HG02798 (cell line): ENCODE data around the gene NFIX.

ENCODE experiments used
- ATAC-seq: cut with Tn5 transposase; IDR thresholded peaks from one replicate; pipeline ENCODE4 v1.9.1; 2021; ENCODE audit warnings: mild to moderate bottlenecking; ENCODE audit not compliant: unreplicated experiment, poor library complexity

Gene NFIX

DNA sequence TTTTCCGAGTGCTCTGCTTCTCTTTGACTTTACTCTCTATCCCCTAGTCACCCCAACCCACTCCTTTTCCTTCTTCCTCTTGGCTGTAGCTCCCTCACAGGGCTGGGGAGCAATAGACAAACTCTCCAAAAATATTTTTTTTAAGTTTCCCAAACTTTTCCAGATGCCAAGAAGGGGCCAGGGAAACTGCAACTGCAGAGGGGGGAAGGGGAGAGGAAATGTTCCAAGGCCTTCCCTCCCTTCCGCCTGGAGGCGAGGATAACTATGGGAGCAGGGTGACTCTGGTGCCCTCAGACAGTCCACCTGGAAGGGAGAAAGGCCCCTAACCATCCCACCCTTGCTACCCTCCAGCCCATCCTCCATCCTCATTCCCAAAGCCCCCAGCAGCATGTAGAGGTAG is 58.0 kb downstream of the NFIX start:
- ATAC-seq, result no peak

DNA sequence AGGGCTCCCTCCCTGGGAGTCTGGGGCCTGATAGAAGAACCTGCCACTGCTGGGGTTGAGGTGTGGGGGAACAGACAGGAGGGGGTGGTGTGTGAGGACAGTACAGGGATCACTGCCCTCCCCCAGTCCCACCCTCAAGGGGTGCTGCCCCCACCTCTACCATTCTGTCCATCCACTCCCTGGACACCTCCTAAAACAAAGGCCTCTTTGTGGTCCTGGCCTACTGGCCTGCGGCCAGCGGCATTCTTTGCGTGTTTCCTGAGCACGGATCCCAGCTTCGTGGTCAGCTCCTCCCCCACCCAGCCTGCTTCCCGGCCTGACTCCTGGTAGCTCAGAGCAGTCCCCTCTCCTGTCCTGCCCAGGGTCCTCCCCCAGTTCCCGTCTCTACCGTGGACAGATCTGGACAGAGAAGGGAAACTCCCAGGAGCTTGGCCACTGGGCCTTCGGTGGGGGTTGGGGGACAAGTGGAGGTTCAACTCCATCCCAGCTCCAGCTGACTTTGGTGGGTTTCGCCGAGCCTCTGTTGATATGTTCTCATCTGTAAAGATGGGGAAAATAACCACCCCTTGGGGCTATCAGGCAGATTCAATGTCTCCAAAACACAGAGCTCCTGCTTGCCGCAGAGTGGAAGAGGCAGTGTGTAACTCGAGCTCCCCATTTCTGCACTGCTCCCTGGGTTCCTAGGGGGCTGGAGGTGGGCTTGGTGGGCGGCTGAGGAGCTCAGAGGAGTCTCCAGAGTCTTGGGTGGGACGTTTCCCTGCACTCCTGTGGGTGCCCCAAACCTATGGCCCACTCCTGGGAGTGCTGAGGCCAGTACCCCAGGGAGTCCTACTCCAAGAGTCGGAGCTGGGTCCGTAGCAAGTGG is 58.7 kb downstream of the NFIX start:
- no peak for ATAC-seq

DNA sequence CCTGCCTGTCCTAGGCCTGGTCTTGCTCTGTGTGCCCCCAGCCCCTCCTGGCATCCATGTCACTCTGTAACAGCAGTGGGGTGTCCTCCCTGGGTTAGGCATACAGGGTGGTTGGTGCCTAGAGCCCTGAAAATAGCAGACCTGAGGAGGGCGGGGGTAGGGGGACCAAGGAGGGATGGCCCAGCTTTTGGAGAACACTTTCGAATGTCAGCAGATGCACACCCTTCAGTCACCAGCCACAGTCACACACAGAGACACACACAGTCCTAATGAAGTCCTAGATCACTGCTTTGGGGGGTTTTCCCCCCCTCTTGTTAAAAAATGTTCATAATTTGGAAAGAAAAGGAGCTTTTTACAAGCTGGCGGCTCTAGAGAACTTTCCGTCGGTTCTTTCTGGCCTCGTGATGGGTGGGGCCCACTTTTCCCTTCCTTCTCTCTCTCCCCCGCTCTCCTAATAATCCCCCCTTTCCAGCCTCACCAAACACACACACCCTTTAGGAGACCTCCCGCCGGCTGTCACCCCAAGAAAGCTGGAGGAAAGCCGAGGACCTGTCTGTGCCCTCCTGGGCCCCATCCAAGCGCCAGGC is 59.4 kb downstream of the NFIX start:
- no peak for ATAC-seq

DNA sequence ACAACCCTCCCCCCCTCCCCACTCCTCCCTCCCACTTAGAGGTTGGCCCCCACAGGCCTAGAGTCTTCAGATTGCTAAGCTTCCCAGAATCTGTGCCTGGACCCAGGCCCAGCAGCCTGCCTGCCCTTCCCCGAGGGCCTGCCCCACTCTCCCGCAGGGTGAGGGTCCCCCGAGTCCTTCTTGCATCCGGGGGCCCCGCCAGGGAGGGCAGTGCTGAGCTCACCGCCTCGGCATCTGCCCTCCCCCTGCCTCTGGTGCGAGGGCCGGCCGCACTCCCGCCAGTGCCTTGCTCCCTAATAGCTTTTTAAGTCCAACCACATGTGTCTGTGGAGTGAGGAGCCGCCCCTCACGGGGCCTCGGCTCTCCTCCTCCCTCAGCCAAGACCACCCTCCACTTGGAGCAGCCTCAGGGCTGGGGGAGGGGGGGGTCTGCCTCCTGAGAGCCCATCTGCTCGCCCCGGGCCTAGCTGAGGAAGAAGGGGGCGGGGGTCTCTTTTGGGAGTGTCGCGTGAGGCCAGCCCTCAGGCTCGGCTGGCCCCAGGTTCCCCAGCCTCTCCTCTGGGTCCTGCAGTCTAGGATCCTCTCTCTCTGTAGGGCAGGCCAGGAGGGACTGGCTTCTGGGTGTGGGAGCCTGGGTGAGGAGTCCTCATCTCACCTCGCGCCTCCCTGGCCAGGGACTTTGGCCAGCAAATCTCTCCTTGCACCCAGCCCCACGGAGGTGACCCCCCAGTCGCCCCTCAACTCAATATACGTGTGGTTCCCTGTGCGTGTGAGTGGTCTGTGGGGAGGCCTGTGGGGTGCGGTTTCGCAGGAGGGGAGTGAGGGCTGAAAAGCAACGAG is 60.2 kb downstream of the NFIX start:
- ATAC-seq, result no peak

DNA sequence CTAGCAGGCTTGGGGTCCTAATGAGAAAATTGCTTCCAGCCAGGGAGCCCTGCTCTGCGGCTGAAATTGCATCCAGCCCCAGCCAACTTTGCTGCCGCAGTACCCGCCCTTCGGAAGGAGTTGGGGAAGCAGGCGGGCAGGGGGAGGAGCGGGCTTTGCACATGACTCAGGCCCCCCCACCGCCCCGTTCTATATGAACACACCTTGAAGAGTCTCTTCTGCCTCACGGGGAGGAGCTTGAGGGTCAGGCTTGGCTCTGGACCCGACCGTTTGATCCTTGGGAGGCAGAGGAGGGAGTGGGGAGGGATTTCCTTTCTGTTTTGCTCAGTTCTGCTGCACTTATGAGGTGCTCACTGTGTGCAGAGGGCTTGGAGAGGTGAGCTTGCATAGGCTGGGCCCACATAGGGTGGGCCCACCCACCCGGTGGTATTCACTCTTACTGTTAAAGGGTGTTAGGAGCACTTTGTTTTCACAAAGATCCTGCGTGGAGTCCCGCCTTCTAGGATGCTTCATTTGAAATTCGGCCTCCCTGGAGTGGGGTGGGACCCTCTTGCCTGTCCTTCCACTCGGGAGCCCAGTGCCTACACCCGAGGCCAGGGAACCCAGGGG is 60.9 kb downstream of the NFIX start:
- ATAC-seq, result no peak

DNA sequence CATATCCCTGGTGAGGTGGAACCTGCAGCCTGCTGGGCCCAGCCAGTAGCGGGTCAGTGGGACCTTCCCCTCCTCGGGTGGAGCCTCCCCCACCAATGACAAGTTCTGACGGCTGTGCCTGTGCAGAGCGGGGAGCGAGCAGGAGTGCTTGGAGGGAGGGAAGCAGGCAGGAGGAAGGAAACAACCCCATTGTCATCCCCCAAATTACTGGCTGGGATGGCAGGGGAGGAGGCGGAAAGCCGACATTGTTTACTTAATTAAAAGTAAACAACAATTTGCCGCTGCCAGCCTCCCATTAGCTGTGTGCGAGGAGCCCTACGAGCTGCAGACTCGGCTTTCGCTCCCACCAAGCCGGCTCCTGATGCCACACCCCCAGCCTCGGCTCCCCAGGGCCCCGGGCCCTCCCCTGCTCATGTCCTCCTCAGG is 61.9 kb downstream of the NFIX start:
- no peak for ATAC-seq

DNA sequence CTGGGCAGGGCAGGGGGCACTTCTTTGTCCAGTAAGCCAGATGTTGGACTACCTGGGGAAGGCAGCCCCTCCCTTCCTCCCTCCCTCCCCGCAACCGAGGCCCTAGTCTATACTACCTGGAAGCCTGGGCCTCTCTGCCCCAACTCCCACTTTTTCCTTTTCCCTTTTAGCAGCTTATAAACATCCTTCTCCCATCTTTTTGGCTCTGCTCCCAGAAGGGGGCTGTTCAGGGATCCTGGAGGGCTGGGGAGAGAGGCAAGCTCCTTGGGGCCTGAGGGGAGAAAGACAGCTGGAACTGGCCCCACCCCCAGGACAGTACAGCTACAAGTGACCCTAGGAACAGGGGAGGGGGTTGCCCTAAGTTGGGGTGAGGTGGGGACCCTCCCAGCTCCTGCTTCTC is 62.5 kb downstream of the NFIX start:
- ATAC-seq, result no peak

DNA sequence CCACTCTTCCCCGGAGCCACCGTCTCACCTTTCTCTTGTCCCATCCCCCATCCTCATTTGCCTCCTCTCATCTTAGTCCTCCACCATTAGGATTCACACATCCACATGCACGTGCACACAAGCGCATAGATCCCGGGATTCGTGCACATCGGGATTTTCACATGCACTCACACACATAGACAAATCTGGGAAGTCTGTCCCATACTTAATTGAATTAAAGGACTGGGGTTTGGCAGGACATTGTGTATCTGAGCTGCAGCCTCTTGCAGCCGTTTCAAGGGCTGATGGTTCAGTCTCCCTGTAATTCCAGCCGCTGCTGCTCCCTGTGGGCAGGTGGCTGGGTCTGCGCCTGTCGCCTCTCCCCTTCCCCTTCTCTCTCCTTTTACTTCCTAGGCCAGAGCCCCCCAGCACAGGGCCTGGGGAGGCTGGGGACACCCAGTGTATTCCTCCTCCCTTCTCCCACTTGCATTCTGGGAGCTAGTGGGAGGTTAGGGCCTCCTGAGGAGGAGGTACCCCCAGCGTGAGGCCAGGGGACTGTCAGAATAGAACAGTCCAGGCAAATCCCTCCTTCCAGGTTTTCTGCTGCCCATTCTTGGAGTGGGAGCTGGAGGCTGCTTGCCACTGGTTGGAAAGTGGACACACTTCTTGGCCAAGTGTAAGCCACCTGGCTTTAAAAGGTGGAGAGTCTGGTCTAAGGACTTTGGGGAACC is 63.8 kb downstream of the NFIX start:
- ATAC-seq, result no peak

DNA sequence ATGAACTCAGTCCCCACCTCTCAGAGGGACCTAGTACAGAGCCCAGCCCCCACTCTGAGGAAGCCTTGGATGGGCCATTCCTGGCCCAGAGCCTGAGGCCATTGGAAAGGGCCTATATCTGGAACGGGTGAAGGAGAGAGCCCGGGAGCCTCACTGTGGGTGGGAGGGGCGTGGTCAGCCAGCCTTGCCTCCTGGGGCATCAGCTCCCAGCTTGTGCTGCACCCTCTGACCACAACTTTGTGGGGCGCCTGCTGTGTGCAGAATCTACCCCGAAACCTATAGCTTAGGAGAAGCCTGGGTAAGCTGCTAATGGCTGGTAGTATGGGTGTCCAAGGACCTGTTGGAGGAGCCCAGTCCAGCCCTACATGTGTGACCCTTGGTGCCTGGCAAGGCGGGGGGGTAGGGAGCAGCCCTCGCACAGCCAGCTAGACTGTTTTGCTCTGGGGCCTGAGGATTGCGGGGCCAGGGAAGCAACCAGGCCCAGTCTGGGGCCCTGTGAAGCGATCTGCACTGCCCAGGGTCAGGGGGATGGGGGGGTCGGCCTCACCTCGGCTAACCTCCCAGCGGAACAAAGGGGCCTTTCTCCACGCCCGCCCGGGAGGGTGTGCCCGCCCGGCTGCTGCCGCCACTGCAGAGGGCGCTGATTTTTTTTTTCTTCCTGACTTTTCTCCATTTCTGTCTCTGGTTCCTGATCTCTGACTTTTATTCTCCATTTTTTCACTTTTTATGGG is 65.1 kb downstream of the NFIX start:
- no peak for ATAC-seq

DNA sequence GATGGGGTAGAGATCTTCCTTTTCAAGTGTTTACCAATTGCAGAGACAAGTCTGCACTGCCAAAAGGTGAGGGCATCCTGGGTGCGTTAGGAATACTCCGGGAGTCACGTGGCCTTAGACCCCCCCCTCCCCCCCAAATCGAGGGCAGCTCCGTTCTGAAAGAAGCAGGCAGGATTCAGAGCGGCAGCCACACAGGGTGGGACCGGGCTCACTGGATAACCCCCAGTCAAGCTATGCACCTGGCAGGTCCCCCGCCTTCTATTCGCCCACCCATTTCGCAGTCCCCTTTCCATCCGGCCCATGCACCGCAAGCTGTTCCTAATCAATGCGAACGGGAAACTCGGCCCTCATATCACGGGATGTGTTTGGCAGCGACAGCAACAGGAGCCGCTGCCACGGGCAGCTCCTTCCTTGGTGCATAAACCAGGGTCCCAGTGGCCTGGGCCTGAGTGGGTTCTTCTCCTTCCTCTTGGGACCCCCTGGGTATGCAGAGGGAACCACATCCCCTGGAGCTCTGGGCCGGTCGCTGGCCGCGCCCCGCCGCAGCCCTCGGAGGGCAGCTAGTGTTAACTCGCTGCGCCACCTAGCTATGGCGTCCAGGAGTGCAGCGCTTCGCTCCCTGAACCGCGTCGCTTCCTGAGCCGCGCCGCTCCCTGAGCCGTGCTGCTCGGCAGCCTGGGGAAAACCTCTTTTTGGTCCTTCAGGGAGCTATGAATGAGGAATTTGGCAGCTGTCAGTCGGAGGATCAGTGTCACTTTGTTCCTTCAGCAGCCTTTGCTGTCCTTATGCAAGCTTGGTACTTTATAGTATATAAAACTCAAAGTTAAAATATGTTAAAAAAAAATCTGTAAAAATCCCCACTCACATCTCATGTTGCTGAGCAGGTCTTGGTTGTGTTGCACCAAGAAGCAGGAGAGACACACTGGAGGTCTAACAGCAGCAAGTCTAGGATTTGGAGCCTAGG is 66.0 kb downstream of the NFIX start:
- peak; percentile 73 for ATAC-seq

DNA sequence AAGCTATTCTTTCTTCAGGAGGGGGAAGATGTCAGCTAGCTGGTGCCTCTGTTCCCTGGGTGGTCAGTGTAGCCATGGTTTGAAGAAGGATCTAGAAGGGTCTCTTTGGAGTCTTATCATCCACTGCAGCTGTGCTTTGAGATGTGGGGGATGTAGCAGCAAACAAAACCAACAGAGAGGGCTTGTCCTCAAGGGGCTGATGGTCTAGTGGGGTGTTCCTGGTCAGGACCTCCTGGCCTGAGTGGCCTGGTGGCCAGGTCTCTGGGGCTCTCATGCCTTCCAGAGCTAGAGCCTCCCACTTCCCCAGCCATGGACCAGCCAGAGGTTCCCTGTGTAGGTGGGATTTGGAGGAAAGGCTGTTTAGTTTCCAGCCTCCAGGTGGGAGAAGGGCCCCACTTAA is 67.0 kb downstream of the NFIX start:
- ATAC-seq, result no peak

DNA sequence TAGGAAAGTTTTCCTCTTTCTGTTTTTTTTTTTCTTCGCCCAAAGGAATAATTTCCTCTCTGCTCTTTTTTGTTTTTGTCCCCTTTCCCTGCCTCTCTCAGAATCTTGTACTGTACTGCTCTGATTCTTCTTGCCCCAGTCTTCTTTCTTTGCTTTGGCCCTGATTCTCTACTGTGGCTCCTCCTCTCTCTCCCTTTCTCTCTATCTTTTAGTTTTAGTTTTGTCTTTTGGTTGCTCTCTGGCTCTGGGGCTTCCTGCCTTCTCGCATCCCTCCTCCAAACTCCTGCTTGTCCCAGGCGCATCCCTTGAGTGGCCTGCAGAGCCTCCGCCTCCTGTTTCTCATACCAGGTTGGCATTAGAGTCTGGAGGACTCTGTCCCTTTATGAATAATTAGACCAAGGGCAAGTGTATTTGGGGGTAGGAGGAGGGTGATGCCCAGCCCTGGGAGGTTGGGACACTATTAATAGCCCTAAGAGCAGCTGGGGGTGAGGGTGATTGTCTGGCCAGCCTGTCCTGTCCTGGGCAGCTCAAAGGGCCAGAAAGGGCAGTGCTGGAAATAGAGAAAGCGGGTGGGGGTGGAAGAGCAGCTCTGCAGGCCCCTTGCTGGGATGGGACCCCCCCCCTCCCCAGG is 68.3 kb downstream of the NFIX start:
- no peak for ATAC-seq

DNA sequence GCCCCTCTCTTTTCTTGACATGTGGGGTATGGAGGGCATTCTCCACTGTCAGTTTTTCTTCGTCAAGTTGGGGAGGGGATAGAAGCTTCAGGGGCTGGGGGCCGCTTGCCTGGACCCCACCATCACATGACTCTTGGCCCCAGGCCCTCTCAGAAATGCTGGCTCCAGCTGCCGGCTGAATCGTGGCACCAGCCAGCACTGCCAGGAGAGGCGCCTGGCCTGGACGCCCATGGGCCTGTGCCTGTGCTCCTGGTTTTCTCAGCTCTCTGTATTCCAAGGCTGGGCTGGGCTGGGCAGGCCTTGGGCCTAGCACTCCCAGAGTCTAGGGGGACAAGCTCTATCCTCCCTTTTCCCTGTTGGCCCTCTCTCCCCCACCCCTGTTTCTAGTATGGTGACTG is 68.8 kb downstream of the NFIX start:
- no peak for ATAC-seq

DNA sequence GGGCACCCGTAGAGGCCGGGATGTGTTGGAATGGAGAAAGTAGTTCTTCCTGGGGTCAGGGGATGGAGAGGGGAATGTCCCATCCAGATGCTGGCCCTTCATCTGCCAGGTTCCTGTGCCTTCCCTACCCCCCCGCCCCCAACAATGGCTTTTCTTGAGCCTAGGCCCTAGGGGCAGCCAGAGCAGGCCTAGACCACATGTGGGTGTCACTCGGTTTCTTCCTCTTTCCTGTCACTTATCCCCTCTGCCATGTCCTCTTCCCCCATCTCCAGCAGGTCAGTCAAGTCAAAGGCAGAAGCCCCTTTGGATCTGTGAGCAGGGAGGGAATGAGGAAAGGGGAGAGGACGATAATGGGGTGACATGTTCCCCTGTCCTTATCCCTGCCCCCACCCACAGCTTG is 71.0 kb downstream of the NFIX start:
- ATAC-seq, result no peak

DNA sequence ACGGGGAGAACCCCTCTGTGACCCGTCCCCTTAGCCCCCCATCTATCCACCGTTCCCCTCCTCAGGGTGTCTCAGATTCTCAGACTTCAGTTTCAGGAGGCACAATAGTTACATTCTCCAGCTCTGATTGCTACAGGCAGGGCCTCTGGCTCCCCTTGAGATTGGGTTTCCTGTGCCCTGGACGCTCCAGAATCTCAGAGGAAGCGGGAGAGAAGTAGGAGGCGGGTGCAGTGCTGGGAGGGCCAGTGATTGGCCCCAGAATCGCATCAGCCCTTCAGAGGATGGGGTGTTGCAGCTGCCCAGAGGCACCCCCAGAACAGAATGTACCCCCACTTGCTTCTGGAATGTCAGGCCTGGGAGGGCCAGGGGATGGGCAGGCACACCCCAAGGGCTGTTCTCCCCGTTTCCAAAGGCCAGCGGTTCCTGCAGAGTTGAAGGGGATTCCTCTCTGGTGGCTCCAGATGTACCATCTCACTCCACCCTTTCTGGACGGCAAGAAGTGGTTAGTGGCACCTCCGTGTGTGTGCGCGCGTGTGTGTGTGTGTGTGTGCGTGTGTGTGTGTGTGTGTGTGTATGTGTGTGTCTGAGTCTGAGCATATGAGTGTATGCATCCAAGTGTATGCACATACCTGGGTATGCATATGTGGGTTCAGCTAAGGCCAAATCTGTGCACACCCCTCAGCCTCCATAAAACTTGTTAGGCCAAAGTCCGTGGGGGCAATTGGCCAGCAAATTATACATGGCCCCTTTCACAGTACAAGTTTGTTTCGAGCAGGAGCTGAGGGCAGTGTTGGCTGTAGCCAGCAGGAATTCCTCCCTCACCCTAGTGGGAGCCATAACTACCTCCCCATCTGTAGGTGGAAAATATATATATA is 71.9 kb downstream of the NFIX start:
- no peak for ATAC-seq

DNA sequence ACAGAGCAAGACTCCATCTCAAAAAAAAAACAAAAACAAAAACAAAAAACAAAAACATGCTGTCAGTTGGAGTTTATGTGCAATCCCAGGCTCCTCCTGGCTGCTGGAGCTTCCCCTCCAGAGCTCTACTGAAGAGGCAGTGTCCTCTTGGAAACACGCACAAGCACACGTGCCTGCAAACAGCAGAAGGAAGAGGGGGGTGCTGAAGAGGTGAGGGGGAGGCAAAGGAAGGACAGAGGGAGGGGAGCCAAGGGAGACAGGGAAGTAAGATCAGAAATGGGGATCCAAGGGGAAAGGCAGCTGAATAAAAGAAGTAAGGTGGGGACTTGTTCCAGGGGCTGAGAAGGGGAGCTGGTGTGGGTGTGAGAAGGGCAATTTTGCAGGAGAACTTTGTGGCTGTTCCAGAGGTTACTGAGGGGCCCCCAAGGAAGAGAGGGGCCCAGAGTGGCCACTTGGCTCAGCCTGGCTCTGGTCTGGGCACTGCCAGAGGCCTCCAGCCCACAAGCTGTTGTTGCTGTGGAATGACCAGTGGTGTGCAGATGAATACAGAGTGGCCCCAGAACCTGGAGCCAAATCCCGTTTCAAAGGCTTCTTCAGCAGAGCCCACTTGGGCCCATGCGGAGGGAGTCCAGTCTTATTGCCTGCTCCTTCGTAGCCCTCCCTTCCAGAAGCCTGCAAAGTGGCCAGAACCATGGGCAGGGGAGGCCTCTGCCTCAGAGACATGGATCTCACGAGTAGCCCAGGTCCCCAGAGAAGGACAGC is 73.0 kb downstream of the NFIX start:
- ATAC-seq, result no peak
